ENCODE data around the gene HS3ST3B1. TPM values are rescaled to one million over a fixed set of nuclear protein-coding genes. Genes with fewer than 3 reads are reported as not detected.

Gene HS3ST3B1
- total and polyA plus RNA-seq, 8 donors = 0.30 to 2.8 (median 1.5) TPM

- FAIRE-seq (no peak), DNase-seq (no peak), ATAC-seq (no peak)
- no peak overlapping the region for H3K27ac ChIP-seq
- no peak for TF ChIP-seq CTCF (IDR thresholded peaks at IDR 0.05)
- no peak overlapping the region for H3K4me3 ChIP-seq
- no peaks in the 10 kb centered on the region for H3K27me3 ChIP-seq
- no peaks in the 10 kb centered on the region for H3K36me3 ChIP-seq
- intact Hi-C loops (cut with DNase I) = no loop called here
- H3K4me1 ChIP-seq = no peaks in the 10 kb centered on the region
- no peaks in the 10 kb centered on the region for H3K9me3 ChIP-seq
- WGBS, 2 donors = 81 to 83% methylated on average over 10 of the region's 10 CpGs
Measured at GRCh38 chr17:14331225-14331981, 30.5 kb downstream of the HS3ST3B1 start.

DNA sequence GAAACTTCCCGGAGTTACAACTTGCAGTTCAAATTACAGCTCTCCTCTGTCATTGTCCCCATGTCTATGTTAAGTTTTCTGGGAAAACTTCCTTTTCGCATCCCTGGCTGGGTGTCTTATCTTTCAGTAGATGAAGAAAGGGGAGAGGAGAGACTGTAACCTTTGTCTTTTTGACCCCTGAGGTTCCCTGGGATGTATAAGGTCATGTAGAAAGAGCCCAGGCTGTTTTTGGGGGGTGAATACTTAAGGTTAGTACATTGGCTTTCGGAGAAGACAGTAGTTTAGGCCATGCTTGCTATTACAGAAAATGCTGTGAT, 31.1 kb downstream of the HS3ST3B1 start:
- no peak overlapping the region for H3K27ac ChIP-seq
- DNase-seq = no peak
- WGBS, 2 donors = 73 to 76% methylated on average over 3 of the region's 3 CpGs
- H3K36me3 ChIP-seq = no peaks in the 10 kb centered on the region
- ATAC-seq = no peak
- H3K4me1 ChIP-seq = no peaks in the 10 kb centered on the region
- no peaks in the 10 kb centered on the region for H3K9me3 ChIP-seq
- TF ChIP-seq CTCF (IDR thresholded peaks at IDR 0.05) = no peak
- H3K27me3 ChIP-seq = no peaks in the 10 kb centered on the region
- H3K4me3 ChIP-seq = no peak overlapping the region
- intact Hi-C loops (cut with DNase I) = no loop called here
- no peak for FAIRE-seq

DNA sequence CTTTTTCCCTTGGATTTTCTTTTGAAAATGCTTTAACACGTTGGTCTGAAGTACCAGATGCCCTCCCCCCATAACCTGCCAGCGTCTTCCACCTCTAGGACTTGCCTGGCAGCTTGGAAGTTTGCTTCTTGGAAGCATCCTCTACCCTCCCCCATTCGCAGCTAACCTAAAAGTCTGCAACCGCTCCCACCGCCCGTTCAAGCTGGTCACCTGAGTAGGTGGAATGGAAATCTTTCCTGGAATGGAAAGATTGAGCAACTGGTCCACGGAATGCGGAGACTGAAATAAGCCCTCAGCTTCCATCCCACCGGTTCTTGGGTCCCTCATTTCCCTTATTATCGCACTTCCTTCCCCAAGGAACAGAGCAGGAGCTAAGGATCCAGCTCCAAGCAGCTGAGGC, 31.4 kb downstream of the HS3ST3B1 start:
- Histone ChIP-seq H3K4me1 (no peaks in the 10 kb centered on the region), H3K4me3 (no peak overlapping the region), H3K27me3 (no peaks in the 10 kb centered on the region), H3K9me3 (no peaks in the 10 kb centered on the region), H3K36me3 (no peaks in the 10 kb centered on the region), H3K27ac (no peak overlapping the region)
- TF ChIP-seq CTCF (IDR thresholded peaks at IDR 0.05) = no peak
- no peak for DNase-seq
- 73 to 79% methylated on average over 10 of the region's 10 CpGs for WGBS, 2 donors
- intact Hi-C loops (cut with DNase I) = no loop called here
- FAIRE-seq = no peak
- ATAC-seq = no peak

GRCh38 chr17:14333506-14333905, 32.6 kb downstream of the HS3ST3B1 start:
- Histone ChIP-seq H3K9me3 (no peaks in the 10 kb centered on the region), H3K4me3 (no peak overlapping the region), H3K27me3 (no peaks in the 10 kb centered on the region), H3K4me1 (no peaks in the 10 kb centered on the region), H3K27ac (no peak overlapping the region), H3K36me3 (no peaks in the 10 kb centered on the region)
- intact Hi-C loops (cut with DNase I) = no loop called here
- FAIRE-seq (no peak), DNase-seq (no peak), ATAC-seq (no peak)
- WGBS, 2 donors = 78 to 82% methylated on average over 7 of the region's 7 CpGs
- no peak for TF ChIP-seq CTCF (IDR thresholded peaks at IDR 0.05)

DNA sequence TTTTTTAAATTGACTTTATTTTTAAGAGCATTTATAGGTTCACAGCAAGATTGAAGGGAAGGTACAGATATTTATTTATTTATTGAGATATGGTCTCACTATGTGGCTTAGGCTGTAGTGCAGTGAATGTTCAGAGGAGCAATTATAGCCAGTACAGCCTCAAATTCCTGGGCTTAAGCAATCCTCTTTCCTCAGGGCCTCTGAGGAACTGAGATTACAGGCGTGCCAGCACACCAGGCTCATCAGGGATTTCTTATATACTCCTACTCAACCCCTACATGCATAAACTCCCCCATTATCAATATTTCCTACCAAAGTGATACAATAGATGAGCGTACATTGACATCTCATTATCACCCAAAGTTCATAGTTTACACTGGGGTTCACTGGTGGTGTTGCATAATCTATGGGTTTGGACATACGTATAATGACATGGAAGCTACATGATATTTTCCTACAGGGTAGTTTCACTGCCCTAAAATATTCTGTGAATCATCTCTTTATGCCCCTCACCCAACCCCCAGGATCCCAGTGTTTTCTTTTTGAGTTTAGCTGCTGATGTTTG, 33.5 kb downstream of the HS3ST3B1 start:
- H3K9me3 ChIP-seq = no peaks in the 10 kb centered on the region
- 80 to 88% methylated on average over 3 of the region's 3 CpGs for WGBS, 2 donors
- no peaks in the 10 kb centered on the region for H3K36me3 ChIP-seq
- H3K27me3 ChIP-seq = no peaks in the 10 kb centered on the region
- no peak for FAIRE-seq
- no peak for TF ChIP-seq CTCF (IDR thresholded peaks at IDR 0.05)
- H3K4me3 ChIP-seq = no peak overlapping the region
- intact Hi-C loops (cut with DNase I) = no loop called here
- DNase-seq = no peak
- no peak overlapping the region for H3K27ac ChIP-seq
- no peak for ATAC-seq
- H3K4me1 ChIP-seq = no peaks in the 10 kb centered on the region
